ENCODE measurements around the gene RSPH6A.

RSPH6A gene

DNA sequence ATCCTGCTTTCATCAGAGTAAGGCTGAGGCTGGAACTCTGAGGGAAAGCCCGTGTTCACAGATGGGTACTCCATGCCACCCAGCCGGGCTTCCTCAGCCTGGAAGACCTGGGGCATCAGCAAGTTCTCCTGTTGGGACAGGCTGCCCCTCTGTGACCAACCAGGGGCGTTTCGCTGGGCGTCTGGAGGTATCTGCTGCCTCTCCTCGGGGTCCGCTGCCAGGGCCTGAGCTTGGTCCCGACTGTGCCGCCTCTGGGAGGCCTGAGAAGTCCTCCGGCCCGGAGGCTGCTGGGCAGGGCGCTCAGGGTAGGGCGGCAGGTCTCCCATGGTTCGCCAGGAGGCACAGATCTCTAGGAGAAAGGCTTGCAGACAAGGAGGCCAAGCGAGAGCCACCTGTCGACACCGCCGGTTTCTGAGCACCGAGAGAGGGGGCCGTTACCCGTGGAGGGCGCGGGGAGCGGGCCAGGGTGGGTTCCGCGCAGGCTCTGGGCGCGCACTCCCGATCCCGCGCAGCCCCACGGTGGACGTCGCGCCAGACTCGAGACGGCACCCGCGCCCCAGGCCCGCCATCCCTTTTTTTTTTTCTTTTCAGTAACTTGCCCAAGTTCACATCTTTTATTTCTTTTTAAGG is at the start of gene RSPH6A:
Gene RSPH6A, minus strand, starts transcription at position 458 of the 630 bp plus-strand sequence. Its CDS starts 132 bp downstream, at position 326.
- no peak for DNase-seq

GRCh38 chr19:45864629-45865082 is 49.5 kb upstream of the RSPH6A start:
- DNase-seq: no peak

DNA sequence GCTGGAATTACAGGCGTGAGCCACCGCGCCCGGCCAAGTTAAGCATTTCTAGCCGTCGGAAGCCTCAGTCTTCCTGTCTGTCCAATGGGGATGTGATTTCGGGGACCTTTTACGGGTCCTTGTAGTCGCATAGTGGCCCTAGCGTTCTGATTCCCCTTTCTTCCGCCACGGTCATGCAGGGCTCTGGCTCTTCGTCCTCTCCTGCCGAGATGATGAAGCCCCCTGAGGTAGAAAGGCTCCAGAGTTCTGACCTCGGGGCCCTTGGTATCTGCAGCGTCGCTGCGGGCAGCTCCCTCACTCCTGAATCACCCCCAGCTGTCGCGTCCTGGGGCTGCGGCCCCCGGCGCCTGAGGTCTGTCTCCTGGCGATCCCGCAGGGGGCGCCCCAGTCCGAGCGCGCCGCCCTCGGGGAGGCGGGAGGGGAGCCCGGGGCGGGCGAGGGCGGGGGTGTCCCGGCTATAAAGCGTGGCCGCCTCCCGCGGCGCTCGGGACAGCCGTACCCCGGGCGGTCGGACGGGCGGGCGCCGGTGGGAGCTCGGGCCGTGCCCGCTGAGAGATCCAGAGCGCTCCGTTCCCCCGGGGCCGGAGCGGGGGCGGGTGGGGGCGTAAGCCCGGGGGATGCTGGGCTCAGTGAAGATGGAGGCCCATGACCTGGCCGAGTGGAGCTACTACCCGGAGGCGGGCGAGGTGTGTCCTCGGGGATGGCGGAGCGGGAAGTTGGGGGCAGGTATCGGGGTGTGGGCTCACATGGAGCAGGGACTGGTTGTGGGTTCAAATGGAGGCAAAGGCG is 48.9 kb upstream of the RSPH6A start, which contains the start of gene FOXA3:
Gene FOXA3, plus strand, starts transcription at position 487 of the 789 bp plus-strand sequence. Its CDS starts 131 bp downstream, at position 618.
- DNase-seq: peak; percentile 38

DNA sequence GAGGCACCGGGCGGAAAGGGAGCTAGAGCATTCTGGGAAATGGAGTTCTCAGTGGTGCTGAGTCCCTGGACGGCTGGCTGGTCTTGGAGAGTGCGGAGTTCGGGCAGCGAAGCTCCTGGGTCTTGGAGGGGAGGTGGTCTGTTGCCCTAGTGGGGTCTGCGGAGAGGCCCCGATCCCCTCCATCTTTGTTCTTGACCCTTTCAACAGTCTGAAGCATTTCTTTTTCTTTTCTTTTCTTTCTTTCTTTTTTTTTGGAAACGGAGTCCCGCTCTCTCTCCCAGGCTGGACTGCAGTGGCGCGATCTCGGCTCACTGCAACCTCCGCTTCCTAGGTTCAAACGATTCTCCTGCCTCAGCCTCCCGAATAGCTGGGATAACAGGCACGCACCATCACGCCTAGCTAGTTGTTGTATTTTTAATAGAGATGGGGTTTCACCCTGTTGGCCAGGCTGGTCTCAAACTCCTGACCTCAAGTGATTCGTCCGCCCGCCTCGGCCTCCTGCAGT is 48.3 kb upstream of the RSPH6A start:
- DNase-seq: no peak

GRCh38 chr19:45862564-45863334 is 47.6 kb upstream of the RSPH6A start, which contains the start of gene SYMPK:
SYMPK (minus strand) TSS chr19:45863147; CDS start chr19:45854495, 8,652 bp downstream.
- peak; percentile 98 for DNase-seq

DNA sequence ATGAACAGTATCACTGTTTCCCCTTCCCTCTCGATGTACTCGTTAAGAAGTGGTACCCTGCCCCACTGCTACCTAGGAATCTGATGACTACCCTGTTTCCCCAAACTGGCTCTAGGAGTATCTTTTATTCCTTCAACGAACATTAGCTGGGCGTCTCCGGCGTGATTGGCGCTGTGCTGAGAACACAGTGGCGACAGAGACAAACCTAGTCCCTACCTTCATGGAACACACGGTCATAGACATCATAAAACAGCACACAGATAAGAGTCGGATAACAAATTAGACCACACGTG is 47.1 kb upstream of the RSPH6A start:
- no peak for DNase-seq

GRCh38 chr19:45860359-45861259 is 45.5 kb upstream of the RSPH6A start:
- no peak for DNase-seq

GRCh38 chr19:45854167-45854778 is 39.2 kb upstream of the RSPH6A start:
- no peak for DNase-seq

DNA sequence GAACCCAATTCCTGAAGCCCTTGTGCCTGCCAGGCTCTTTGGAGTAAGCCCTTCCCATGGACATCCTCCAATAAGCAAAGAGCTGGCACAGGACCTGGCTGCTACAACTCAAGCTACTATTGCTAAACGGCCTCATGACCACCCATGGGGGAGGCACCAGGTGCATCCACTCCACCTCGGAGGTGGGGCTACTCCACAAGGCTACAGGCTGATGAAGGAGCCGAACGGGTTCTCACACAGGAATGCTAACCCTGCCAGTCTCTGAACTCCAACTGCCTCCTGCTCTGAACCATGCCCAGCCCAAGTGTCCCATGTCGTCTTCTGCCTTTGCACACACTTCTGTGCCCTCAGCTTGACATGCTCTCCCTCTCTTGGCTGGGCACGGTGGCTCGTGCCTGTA is 37.9 kb upstream of the RSPH6A start:
- no peak for DNase-seq

DNA sequence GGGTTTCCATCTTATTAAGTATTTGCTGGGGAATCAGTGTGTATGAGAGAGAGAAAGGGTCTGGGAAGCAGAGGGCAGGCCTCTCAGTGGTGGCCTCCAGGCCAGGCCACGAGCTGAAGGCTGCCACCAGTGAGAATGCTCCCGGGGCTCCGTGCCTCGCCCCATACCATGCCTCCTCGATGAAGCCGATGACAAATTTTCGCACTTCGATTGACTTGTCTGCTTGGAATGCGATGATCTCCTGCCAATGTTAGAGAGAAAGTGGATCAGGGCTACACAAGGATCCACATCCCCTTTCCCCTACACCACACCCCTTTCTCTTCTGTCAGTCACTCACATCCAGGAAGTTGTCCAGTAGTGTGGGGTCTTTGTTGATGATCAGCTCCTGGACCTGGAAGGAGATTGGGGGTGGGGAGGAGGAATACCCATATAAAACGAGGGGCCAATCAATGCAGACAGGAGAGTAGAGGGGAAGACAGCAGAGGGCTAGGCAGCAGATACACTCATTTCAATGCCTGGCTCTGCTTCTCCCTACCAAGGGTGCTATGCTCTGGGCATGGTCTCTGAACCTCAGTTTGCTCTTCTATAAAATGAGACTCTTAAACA is 37.1 kb upstream of the RSPH6A start:
- no peak for DNase-seq

DNA sequence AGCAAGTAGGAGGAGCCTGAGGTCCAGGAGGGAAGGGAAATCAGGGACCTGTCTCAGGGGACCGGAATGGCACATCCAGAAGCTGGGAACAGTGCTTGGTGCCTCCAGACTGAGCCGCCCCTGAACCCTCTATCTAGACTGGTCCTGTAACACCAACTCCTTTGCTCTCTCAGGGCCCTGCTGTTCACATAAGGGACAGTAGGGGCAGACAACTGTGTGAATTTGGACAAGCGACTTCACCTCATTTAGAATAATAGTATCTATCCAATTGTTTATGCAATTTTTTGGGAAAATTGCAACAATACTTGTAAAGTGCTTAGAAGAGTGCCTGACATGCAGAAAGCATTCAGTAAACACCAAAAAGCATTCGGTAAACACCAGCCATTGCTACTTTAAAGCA is 33.8 kb upstream of the RSPH6A start:
- no peak for DNase-seq

DNA sequence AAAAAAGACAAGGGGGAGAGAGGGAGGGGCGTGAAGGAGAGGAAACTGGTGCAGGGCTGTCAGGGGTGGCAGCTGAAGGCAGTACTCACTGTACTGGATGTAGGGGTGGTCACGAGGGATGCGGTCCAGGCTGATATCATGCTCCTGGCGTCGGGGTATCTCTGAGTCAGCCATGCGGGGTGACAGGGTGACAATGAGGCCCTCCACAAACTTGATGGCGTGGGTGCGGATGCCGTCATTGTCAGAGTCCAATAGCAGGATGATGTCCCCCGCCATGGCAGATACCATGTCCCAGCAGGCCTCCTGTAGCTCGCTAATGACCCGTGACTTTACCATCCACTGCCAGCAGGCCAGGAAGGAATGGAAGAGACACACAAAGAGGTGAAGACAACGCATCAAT is 32.6 kb upstream of the RSPH6A start:
- DNase-seq: no peak

GRCh38 chr19:45842198-45842597 is 27.1 kb upstream of the RSPH6A start:
- no peak for DNase-seq

DNA sequence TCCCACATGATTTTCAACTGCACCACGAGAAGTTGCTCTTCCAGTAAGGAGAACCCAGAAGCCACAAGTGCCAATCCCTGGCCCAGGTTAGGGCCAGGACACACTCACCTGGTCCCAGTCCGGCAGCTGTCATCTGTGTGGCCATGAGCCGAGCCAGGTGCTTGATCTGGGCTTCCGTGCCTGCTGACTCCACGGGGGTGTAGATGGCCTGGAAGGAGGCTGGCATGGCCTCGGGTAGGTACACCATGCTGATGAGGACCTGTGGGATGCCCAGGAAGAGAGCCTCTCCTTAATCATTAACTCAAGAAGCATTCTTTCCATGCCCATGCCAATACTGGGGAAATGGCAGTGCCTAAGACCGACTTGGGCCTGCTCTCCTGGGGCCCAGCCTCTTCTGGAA is 19.9 kb upstream of the RSPH6A start:
- DNase-seq: no peak

- no peak for DNase-seq
Measured at GRCh38 chr19:45828945-45829344, 13.8 kb upstream of the RSPH6A start.

- no peak for DNase-seq
Measured at GRCh38 chr19:45828523-45828922, 13.4 kb upstream of the RSPH6A start.

DNA sequence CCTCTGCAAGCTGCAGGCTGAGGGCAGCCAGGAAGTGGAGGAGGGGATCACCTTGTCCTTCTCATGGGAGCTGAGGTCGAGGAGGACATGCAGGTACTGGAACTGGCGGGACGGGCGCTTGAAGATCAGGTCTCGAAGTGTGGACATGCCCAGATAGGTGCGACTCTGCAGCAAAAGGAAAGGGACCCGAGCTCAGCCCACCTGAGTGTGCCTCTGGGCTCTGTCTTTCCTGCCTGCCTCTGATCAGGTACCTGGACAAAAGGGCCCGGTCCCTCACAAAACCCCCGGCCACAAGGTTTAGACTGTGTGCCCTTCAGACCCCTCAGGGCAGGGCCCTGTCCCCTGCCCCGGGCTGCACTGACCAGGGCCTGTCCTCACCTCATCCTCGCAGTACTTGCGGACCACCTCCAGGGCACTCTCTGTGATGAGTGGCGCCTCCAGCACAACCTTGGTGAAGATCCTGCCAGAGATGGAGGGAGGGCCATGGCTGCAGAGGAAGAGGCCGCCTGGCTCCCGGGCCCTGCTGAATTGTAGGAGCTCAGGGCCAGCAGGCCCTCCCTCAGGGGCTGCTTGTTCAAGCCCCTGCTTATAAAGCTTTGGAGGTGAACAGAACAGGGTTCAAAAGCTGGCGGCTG is 12.5 kb upstream of the RSPH6A start:
- no peak for DNase-seq

DNA sequence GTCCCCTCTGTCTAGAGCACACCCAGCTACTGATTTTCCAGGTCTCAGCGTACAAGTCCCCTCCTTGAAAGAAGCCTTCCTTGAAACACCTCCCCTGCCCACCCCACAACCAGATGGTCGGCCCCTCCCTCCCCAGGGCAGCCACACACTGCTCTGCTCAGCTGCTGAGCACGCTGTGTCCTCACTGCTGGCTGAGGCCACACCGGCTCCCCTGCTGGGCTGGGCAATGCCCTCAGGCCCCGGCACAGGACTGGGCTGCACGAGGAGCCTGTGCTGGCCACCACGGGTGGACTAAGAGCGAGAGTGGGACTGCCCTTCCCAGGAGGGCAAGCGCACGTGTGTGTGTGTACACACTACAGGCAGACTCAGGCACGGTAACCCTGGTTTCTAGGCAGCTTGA is 11.8 kb upstream of the RSPH6A start:
- DNase-seq: no peak

DNA sequence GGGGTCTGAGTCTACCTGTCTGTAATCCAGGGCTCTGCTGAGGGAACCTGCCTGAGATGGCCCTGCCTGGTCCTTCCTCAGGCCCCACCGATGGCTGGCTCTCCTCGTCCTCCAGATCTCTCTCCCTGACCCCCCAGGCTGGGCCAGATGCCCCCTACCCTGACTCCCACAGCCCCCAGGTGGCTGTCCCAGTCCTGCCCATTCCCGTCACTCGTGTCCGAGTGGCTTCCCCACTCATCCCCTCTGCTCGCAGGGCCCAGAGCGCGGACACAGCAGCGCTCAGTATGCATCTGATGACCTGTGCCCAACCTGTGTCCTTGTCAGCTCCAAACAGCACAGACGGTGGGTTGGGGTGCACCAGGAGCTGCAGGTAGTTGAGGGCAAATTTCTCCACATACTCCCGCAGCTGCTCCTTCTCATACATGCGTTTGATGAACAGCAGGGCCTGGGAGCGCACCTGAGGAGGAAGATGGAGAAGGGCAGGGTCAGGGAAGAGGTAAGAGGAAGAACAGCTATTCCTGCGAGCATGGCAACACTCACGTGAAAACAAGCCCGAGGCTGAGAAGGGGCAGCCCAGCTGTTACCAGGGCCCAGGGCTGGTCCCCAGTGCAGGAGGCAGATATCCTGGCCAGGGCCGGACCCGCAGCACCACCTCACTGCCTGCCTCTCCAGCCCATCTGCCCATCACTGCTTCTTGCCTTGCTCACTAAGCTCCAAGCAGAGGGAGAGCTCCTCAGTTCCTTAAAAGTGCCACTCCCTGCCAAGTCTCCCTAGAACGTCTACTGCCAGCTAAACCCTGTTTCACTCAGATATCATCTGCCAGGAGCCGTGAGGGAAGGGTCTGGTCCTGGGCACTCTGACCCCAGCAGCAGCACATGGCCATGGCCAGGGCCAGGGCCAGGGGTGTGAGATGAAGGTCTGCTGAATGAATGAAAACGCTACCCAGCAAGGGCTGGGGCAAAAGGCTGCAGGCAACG is 11.1 kb upstream of the RSPH6A start:
- no peak for DNase-seq

GRCh38 chr19:45825263-45825605 is 10.1 kb upstream of the RSPH6A start:
- no peak for DNase-seq

Measured in NCI-H1694 treated with DMSO at 0.1 percent for 48 hours (cell line).